Omental fat pad (tissue), 4 donors: ENCODE data around the gene HLCS. TPM values are rescaled to one million over a fixed set of nuclear protein-coding genes. Genes with fewer than 3 reads are reported as not detected.

Source experiments
- ATAC-seq: fragments of 150-250 bp; one replicate; pipeline ENCODE4 v1.9.1; 2016; ENCODE audit warnings: mild to moderate bottlenecking, moderate library complexity; ENCODE audit not compliant: low FRiP score
- DNase-seq: peaks from one replicate; pipeline ENCODE4 v3.0.0-alpha.2; 2019; ENCODE audit warnings: low spot score
- CTCF ChIP-seq, 3 donors: fragments of 450-650 bp; IDR thresholded peaks; one replicate each; pipeline ENCODE4 v1.5.1; 2016 to 2017; ENCODE audit warnings: antibody characterized with exemption in 3 of 3, mild to moderate bottlenecking in 3 of 3, moderate library complexity in 2 of 3
- total RNA-seq, 4 donors: library from RNA; depleted of rRNA; stranded (reverse); fragments of >200 nt; gene quantifications; one replicate each; pipeline ENCODE4 v1.1.0, GENCODE V29; 2016

HLCS gene
- total RNA-seq, 4 donors from 2014 or later = 14.3 to 19.3 (median 17.6) TPM

- TF ChIP-seq CTCF (IDR thresholded peaks at IDR 0.05) = no peak
- no peak for DNase-seq
- no peak for ATAC-seq
Measured at GRCh38 chr21:36915696-36916245, 50.7 kb downstream of the HLCS start.

GRCh38 chr21:36915014-36915695 is 51.3 kb downstream of the HLCS start:
- no peak for TF ChIP-seq CTCF (IDR thresholded peaks at IDR 0.05)
- no peak for DNase-seq
- ATAC-seq = no peak

GRCh38 chr21:36914244-36915013 is 52.0 kb downstream of the HLCS start:
- ATAC-seq = no peak
- TF ChIP-seq CTCF (IDR thresholded peaks at IDR 0.05) = no peak
- no peak for DNase-seq

GRCh38 chr21:36913247-36914169 is 53.0 kb downstream of the HLCS start:
- ATAC-seq = no peak

GRCh38 chr21:36910581-36911307 is 55.7 kb downstream of the HLCS start:
- ATAC-seq (no peak), DNase-seq (no peak)
- no peak for TF ChIP-seq CTCF (IDR thresholded peaks at IDR 0.05)

More at GRCh38 chr21:36913247-36914169, 53.0 kb downstream of the HLCS start:
- no peak for DNase-seq
- TF ChIP-seq CTCF (IDR thresholded peaks at IDR 0.05) = no peak
